ENCODE results near the gene TXNL4A.
"Not testable (repeated sequence)": the region's sequence is repeated elsewhere in the genome, so short reads cannot be mapped to it uniquely, and the experiment has no call there.

Gene TXNL4A

GRCh38 chr18:80033181-80034067 is 45.1 kb upstream of the TXNL4A start:
- H3K36me3 ChIP-seq (ENCODE audit: control insufficient read depth, insufficient read depth, low read length) = peaks cover 7% of the 10 kb centered on the region
- no peak for TF ChIP-seq CTCF (IDR thresholded peaks at IDR 0.05; ENCODE audit: insufficient read depth, low read length, poor library complexity, severe bottlenecking)
- no peaks in the 10 kb centered on the region for H3K27me3 ChIP-seq (replicated peaks; ENCODE audit: control insufficient read depth, insufficient read depth, low read length)
- no peak for DNase-seq (ENCODE audit: extremely low read depth, insufficient read length)
- peak overlapping the region; percentile 83 for H3K4me3 ChIP-seq (replicated peaks; ENCODE audit: low read depth, low read length)

- Histone ChIP-seq H3K27me3 (replicated peaks; ENCODE audit: control insufficient read depth, insufficient read depth, low read length) (no peaks in the 10 kb centered on the region), H3K4me3 (replicated peaks; ENCODE audit: low read depth, low read length) (no peak overlapping the region), H3K36me3 (ENCODE audit: control insufficient read depth, insufficient read depth, low read length) (no peaks in the 10 kb centered on the region)
- no peak for TF ChIP-seq CTCF (IDR thresholded peaks at IDR 0.05; ENCODE audit: insufficient read depth, low read length, poor library complexity, severe bottlenecking)
- no peak for DNase-seq (ENCODE audit: extremely low read depth, insufficient read length)
Observed at GRCh38 chr18:80029690-80030089, 41.3 kb upstream of the TXNL4A start.

DNA sequence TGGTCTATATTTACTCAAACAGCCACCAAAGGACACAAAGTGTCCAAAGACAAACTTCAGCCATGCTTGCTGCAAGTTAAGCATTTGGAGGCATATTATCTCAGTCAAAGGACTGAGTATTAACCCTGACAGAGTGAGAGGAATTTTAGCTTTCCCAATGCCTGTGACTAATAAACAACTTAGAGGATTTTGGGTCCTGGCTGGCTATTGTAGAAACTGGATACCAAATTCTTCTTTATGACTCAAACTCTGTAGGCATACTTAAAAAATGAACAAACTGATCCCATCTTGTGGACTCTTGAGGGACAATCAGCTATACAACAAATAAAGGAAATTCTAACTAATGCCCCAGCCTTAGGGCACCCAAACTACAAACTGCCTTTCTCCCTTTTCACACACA is 39.4 kb upstream of the TXNL4A start:
- not testable (repeated sequence) for H3K36me3 ChIP-seq (ENCODE audit: control insufficient read depth, insufficient read depth, low read length); H3K27me3 ChIP-seq (replicated peaks; ENCODE audit: control insufficient read depth, insufficient read depth, low read length); H3K4me3 ChIP-seq (replicated peaks; ENCODE audit: low read depth, low read length); DNase-seq (ENCODE audit: extremely low read depth, insufficient read length)

DNA sequence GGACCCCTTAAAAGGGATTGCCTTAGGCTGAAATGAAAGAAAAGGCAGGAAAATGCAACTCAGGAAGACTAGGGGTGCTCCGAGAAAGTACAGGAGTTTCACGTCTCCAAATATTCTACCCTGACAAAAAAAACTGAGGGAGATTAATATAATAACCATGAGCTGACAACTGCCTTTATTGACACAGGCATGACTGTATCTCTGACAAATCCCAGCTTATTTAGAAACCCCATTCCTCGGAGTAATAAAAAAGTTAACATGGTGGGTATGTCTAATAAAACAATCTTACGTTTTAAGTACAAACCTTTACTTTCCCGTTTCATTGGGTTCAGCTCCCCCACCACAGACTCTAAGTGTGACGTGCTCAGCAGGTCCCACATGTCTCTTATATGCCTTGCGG is 38.0 kb upstream of the TXNL4A start:
- H3K36me3 ChIP-seq (ENCODE audit: control insufficient read depth, insufficient read depth, low read length) = no peaks in the 10 kb centered on the region
- no peak overlapping the region for H3K4me3 ChIP-seq (replicated peaks; ENCODE audit: low read depth, low read length)
- H3K27me3 ChIP-seq (replicated peaks; ENCODE audit: control insufficient read depth, insufficient read depth, low read length) = no peaks in the 10 kb centered on the region
- TF ChIP-seq CTCF (IDR thresholded peaks at IDR 0.05; ENCODE audit: insufficient read depth, low read length, poor library complexity, severe bottlenecking) = no peak
- DNase-seq (ENCODE audit: extremely low read depth, insufficient read length) = no peak

GRCh38 chr18:80023173-80023572 is 34.8 kb upstream of the TXNL4A start:
- no peak overlapping the region for H3K4me3 ChIP-seq (replicated peaks; ENCODE audit: low read depth, low read length)
- no peaks in the 10 kb centered on the region for H3K36me3 ChIP-seq (ENCODE audit: control insufficient read depth, insufficient read depth, low read length)
- H3K27me3 ChIP-seq (replicated peaks; ENCODE audit: control insufficient read depth, insufficient read depth, low read length) = no peaks in the 10 kb centered on the region
- peak; percentile 33 for TF ChIP-seq CTCF (IDR thresholded peaks at IDR 0.05; ENCODE audit: insufficient read depth, low read length, poor library complexity, severe bottlenecking)
- no peak for DNase-seq (ENCODE audit: extremely low read depth, insufficient read length)

DNA sequence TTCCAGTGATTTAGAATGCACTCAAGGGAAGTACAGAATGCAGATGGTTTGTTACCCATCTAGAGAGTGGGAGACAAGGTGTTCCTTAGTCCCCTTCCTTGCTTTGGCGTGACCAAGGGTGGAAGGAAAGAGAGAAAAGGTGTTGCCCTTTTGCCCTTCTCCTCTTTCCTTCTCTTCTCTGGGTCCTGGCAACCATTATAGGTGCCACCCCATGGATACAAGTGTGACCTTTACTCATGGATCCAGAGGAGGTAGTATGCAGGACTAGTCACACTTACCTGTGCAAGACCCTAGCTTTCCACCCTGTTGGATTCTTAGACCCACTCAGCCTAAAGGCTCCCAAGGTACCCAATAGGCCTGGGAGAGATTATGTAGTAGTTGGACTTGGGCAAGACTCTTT is 34.2 kb upstream of the TXNL4A start:
- Histone ChIP-seq H3K36me3 (ENCODE audit: control insufficient read depth, insufficient read depth, low read length) (no peaks in the 10 kb centered on the region), H3K27me3 (replicated peaks; ENCODE audit: control insufficient read depth, insufficient read depth, low read length) (no peaks in the 10 kb centered on the region), H3K4me3 (replicated peaks; ENCODE audit: low read depth, low read length) (no peak overlapping the region)
- TF ChIP-seq CTCF (IDR thresholded peaks at IDR 0.05; ENCODE audit: insufficient read depth, low read length, poor library complexity, severe bottlenecking) = no peak
- no peak for DNase-seq (ENCODE audit: extremely low read depth, insufficient read length)
